Measurements from ENCODE around the gene P2RX6.
A peak's percentile ranks its signal among the peaks of the same experiment; 100 is the strongest.
"Not testable (repeated sequence)": the region's sequence is repeated elsewhere in the genome, so short reads cannot be mapped to it uniquely, and the experiment has no call there.

The P2RX6 gene

GRCh38 chr22:21031545-21032036 is 16.6 kb downstream of the P2RX6 start:
- no peak for DNase-seq (ENCODE audit: low read depth in 2 of 2)

GRCh38 chr22:21032037-21032867 is 17.3 kb downstream of the P2RX6 start, which contains the start of gene SLC7A4:
Gene SLC7A4 (minus strand): TSS chr22:21032561. CDS start chr22:21031812, 749 bp downstream.
- DNase-seq (ENCODE audit: low read depth in 2 of 2), result no peak

DNA sequence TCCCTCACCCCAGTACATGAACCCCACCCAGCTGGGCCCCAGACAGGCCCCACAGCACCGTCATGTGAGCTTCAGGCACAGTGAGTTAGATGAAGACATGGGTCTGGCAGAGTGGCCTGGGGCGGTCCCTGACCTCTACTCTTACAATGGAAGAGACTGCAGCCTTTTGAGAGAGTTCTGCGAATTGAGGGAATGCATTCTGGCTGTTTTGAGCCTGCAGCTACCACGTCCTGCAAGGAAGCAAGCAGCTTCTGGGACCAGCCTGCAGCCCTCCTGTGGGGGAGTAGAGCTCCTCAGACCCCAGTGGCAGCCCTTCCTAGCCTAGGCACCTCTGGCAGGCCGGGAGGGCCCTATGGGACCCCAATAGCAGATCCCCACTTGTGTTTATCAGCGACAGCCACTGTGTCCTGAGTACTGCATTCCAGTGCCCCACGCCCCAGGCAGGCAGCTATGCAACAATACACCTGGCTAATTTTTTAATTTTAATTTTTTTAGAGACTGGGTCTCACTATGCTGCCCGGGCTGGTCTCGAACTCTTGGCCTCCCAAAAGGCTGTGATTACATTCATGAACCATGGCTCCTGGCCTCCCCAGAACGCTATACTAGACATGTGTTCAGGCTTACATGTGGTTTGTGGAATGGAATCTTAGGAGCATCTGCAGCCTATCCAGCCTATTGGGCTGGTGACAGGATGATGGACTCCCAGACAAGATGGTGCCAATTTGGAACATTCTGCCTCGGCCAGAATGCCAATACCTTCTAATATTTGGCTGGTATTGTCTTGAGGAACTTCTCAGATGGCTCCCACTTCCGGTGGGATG is 18.1 kb downstream of the P2RX6 start:
- no peak for DNase-seq (ENCODE audit: low read depth in 2 of 2)

- DNase-seq (ENCODE audit: low read depth in 2 of 2), result no peak
Measured at GRCh38 chr22:21033895-21034294, 18.9 kb downstream of the P2RX6 start.

DNA sequence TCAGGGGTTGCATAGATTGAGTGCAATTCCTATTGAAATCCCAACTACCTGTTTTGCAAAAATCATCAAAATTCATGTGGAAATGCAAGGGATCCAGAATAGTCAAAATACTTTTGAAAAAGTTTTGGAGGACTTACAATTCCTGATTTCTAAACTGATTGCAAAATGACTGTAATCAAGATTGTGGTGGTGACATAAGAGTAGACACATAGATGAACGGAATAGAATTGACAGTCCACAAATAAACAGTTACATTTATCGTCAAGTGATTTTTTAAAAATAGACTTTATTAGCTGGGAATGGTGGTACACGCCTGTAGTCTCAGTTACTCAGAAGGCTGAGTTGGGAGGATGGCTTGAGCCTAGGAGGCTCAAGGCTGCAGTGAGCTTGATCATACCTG is 20.0 kb downstream of the P2RX6 start:
- no peak for DNase-seq (ENCODE audit: low read depth in 2 of 2)

GRCh38 chr22:21038405-21038804 is 23.4 kb downstream of the P2RX6 start:
- DNase-seq (ENCODE audit: low read depth in 2 of 2), result no peak

DNA sequence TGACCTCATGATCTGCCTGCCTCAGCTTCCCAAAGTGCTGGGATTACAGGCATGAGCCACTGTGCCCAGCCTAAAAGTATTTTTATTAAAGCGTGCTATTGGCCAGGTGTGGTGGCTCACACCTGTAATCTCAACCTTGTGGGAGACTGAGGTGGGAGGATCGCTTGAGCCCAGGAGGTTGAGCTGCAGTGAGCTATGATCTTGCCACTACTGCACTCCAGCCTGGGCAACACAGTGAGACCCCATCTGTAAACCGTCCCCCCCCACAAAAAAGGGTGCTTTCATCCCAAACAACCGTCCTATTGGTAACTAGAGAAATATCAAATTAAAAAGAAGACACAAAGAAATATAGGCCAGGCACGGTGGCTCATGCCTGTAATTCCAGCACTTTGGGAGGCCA is 24.2 kb downstream of the P2RX6 start:
- DNase-seq (ENCODE audit: low read depth in 2 of 2), result not testable (repeated sequence)

DNA sequence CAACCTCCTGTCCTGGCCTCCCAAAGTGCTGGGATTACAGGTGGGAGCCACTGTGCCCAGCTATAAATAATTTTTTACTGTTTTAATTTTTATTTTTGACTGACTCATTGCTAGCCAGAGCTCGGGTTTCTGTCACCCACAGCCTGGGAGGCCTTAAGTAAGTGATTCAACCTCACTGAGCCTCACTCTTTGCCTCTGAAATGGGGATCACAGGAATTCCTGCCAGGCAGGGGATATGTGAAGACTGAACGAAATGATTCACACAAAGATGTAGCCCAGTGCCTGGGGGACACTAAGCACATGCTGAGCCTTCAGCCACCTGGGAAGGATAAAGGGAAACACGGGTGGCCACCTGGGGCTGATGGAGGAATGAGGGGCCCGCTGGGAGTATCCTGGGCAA is 27.0 kb downstream of the P2RX6 start:
- no peak for DNase-seq (ENCODE audit: low read depth in 2 of 2)

DNA sequence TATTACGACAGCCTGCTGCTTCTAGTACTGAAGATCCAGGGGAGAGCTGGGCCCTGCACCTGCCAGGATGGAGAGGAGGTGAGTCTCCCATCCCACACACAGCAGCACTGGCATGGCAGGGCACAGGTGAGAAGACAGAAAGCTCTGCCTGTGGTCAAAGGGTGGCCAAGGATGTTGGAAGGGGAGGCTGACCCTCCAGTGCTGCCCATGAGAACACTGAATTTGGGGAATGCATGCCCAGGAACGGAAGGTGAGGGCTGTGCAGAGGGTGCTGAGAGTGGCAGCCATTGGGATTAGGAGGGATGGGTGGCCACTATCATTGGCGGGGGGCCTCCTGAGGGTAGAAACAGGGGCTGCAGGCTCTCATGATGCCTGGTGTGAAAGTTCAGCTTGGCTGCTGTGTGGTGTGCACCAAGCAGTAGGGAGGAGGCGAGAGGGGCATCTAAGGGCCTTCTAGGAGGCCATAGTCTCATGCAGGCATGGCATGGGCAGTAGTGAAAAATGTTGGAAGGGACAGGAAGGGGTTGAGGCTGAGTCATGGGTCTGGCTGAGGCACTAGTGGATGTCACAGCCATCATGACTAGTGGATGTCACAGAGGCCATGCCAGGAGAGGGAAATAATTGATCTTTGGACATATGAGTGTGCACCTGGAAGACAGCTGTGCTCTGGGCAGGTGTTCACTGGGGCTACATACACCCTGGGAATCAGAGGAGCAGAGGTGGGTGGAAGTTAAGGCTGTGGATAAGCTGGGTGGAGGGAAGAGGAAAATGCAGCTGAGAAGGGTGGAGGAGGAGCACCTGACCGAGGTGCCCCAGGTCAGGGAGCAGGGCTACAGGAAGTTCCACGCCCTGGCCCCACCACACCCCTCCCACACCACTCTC is 28.3 kb downstream of the P2RX6 start:
- DNase-seq (ENCODE audit: low read depth in 2 of 2), result no peak

DNA sequence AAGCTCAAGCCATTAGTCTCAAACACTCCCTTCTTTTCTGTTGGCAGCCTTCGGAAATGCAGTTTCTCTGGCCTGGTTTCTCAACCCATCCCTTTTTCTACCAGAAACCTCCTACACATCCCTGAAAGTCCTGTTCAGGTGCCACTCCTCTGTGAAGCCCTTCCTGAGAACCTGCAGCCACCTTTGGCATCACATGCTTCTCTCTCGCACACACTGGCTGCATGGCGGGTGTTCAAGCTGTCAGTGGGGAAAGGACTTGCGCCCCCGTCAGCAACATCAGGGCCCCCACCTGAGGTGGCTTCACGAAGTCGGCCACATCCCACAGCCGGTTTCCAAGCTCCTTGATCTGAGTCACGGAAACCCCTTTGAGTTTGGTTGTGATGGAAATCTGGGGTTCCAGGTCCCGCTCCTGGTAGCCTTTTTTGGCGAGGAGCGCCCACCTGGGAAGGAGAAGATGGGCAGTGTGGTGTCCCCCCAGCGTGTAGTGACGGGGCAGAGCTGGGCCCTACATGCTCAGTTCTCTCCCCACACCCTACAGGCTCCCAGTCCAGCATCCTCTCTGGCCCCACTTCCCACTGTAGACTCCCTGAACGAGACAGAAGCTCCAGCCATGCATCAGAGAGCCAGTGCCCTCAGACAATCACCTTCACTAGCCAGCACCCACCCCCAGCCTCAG is 29.0 kb downstream of the P2RX6 start:
- no peak for DNase-seq (ENCODE audit: low read depth in 2 of 2)

- no peak for DNase-seq (ENCODE audit: low read depth in 2 of 2)
Measured at GRCh38 chr22:21044931-21045584, 30.1 kb downstream of the P2RX6 start.

DNA sequence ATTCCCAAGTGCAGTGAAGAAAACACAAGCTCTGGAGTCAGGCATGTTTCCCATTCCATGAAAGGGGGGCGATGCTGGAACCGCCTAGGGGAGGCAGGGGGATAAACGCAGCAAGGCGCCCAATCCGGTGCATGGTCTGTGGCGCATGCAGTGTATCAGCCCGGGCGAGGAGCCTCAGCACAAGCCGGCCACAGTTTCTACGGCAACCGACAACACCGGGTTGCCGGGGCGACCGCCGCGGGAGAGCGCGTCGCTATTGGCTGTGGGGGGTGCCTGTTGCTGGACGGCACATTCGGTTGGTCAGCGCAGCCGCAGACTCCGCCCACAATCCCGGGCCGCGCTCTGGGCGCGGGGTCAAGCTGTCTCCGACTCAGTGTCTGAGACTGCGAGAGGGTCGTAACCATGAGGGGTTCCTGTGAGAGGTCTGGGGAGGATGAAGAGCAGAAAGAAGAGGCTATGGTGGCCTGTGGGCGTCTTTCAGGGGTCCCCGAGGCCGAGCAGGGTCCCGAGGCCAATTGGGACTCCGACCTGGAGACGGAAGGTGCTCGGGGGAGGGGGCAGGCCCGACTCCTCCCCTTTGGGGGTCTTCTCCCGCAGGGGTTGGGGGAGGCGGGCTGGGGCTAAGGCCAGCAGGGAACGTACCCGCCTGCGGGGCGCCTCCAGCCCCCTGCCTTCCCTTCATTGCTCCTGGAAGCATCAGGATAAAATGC is 30.8 kb downstream of the P2RX6 start, which contains the start of gene LRRC74B:
TSS of gene LRRC74B (plus strand) at position 362 of the 710 bp plus-strand sequence. CDS start at position 403, 41 bp downstream.
- DNase-seq (ENCODE audit: low read depth in 2 of 2), result peak; percentile 76 to 82

- no peak for DNase-seq (ENCODE audit: low read depth in 2 of 2)
Measured at GRCh38 chr22:21047035-21047661, 32.2 kb downstream of the P2RX6 start.

GRCh38 chr22:21047730-21048129 is 32.8 kb downstream of the P2RX6 start:
- no peak for DNase-seq (ENCODE audit: low read depth in 2 of 2)

DNA sequence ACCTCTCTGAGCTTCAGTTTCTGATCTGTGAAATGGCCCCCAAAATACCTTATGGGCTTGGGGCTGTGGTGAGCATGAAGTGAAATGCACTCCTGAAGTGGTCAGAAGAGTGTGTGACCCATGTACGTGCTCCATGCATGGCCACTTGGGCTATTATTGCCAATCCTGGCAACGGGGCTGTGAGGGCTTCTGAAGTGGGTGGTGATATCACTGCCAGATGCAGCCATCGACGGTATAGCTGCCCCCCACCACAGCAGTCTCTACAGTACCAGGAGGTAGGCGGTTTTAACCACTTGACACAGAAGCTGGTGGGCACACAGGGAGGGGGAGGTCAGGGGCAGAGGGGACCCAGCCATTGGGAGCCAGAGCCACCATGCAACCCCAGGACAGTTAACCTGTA is 33.5 kb downstream of the P2RX6 start:
- DNase-seq (ENCODE audit: low read depth in 2 of 2), result not testable (repeated sequence)

GRCh38 chr22:21048965-21049364 is 34.0 kb downstream of the P2RX6 start:
- not testable (repeated sequence) for DNase-seq (ENCODE audit: low read depth in 2 of 2)

DNA sequence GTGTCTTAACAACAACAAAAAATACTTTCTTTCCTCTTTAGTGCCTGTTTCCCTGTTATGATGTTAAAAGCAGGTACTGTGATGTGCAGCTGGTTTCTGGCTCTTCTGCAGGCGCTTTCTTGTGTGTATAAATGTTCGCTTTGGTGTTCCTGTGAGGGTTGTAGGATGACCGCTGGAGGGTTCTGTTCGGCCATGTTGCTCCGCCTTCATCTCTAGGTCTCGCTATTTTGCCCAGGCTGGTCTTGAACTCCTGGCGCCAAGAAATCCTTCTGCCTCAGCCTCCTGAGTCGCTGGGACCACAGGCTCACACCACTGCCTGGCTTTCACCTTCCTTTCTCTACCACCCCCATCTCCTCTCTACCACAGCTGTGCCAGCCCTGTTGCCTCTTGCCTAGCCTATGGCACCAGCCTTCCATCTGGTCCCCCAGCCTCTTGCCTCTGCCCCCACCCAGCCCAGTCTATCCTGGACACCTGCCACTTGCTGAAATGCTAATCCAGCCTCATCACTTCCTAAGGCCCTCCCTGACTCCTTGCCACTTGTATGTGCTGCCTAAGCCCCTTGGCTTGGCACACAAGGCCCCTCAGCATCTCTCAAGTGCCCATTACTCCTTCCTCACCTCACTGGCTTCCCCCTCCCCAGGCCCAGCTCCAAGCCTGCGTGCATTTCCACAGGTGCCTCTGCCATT is 36.3 kb downstream of the P2RX6 start:
- no peak for DNase-seq (ENCODE audit: low read depth in 2 of 2)

GRCh38 chr22:21051831-21052400 is 37.0 kb downstream of the P2RX6 start:
- DNase-seq (ENCODE audit: low read depth in 2 of 2), result no peak
